HepG2 (cell line): ENCODE data around the gene CTNNA3. TPM values are rescaled to one million over a fixed set of nuclear protein-coding genes. Genes with fewer than 3 reads are reported as not detected.

Experiments
- ATAC-seq: fragments of 200-7000 bp; cut with Tn5 transposase; 3 replicates; pipeline ENCODE4 v1.9.1; 2020; ENCODE audit warnings: mild to moderate bottlenecking, moderate library complexity
- BruUV-seq: library from RNA; stranded (reverse); fragments of 400-500 nt; replicated peaks from 2 replicates; lab custom pipeline; 2021; lab: Mats Ljungman, UMichigan
- CTCF ChIA-PET: fragments of 300-600 bp; formaldehyde crosslinking; extraction: SDS; loops from one replicate; lab custom pipeline; 2021; ENCODE audit warnings: low total read pairs, inconsistent platforms, low intra/inter-chr PET ratio; lab: Yijun Ruan, JAX
- POLR2A ChIA-PET: fragments of 350-600 bp; sonication (Branson Sonifier 250); formaldehyde crosslinking; loops from one replicate; lab custom pipeline; 2020; ENCODE audit warnings: antibody characterized with exemption, inconsistent platforms; lab: Yijun Ruan, JAX
- DNase-seq: peaks from one replicate; pipeline ENCODE4 v3.0.0-alpha.2; 2015; ENCODE audit warnings: low spot score
- FAIRE-seq: peaks from 3 replicates; lab custom pipeline; 2011; peaks lifted over from hg19 to GRCh38; lab: Jason Lieb, UNC
- H2AFZ ChIP-seq: one replicate; pipeline ENCODE4 v1.6.1; 2011; ENCODE audit warnings: low read length, inconsistent platforms
- H3K27ac ChIP-seq: fragments of 300-600 bp; 3 replicates; pipeline ENCODE4 v1.8.0; 2011; ENCODE audit warnings: mixed run types, mild to moderate bottlenecking, mixed read lengths, low read length, inconsistent platforms; ENCODE audit not compliant: insufficient read depth; ENCODE audit errors: extremely low read length
- H3K27me3 ChIP-seq, 2 experiments: fragments of 200-600 bp in 1 of 2; 2 replicates in 1 of 2; 3 replicates in 1 of 2; pipeline versions ENCODE4 v1.6.0 to v1.8.0; 2011; ENCODE audit warnings: low read length in 2 of 2, mild to moderate bottlenecking in 2 of 2, moderate library complexity in 2 of 2, inconsistent platforms in 1 of 2; ENCODE audit not compliant: insufficient read depth in 2 of 2, control insufficient read depth in 1 of 2
- H3K36me3 ChIP-seq, 2 experiments: fragments of 200-600 bp in 1 of 2; replicated peaks in 1 of 2; 2 replicates in 1 of 2; 3 replicates in 1 of 2; pipeline versions ENCODE4 v1.5.1 to v1.8.0; 2011; ENCODE audit warnings: low read length in 2 of 2, inconsistent platforms in 1 of 2; ENCODE audit not compliant: insufficient read depth in 2 of 2, control insufficient read depth in 1 of 2
- H3K4me1 ChIP-seq: 2 replicates; pipeline ENCODE4 v1.5.1; 2012; ENCODE audit warnings: low read length, inconsistent platforms; ENCODE audit not compliant: insufficient read depth
- H3K4me2 ChIP-seq: 2 replicates; pipeline ENCODE4 v1.6.0; 2011; ENCODE audit warnings: low read depth, low read length, inconsistent platforms
- H3K4me3 ChIP-seq, 3 experiments: fragments of 200-600 bp in 1 of 3; sonication (generic), shearing (Covaris generic) in 1 of 3; replicated peaks in 1 of 3; 2 replicates each; pipeline ENCODE4 v1.5.1; 2011 to 2016; ENCODE audit warnings: low read length in 3 of 3, inconsistent platforms in 2 of 3, low read depth in 2 of 3, mild to moderate bottlenecking in 2 of 3, control low read depth in 1 of 3, mixed read lengths in 1 of 3; ENCODE audit not compliant: insufficient read depth in 1 of 3
- H3K79me2 ChIP-seq: one replicate; pipeline ENCODE4 v1.6.1; 2011; ENCODE audit warnings: low read length, inconsistent platforms; ENCODE audit not compliant: insufficient read depth
- H3K9ac ChIP-seq: 2 replicates; pipeline ENCODE4 v1.6.0; 2011; ENCODE audit warnings: mild to moderate bottlenecking, low read depth, low read length, inconsistent platforms; ENCODE audit not compliant: insufficient read depth
- H3K9me3 ChIP-seq: 2 replicates; pipeline ENCODE4 v1.5.1; 2012; ENCODE audit warnings: mild to moderate bottlenecking, low read length
- H4K20me1 ChIP-seq: 2 replicates; pipeline ENCODE4 v1.6.0; 2011; ENCODE audit warnings: inconsistent platforms, mild to moderate bottlenecking, low read length, moderate library complexity; ENCODE audit not compliant: insufficient read depth
- AKAP8 ChIP-seq: sonication (generic); formaldehyde crosslinking; IDR thresholded peaks from 2 replicates; pipeline ENCODE4 v1.5.1; 2020; ENCODE audit warnings: mild to moderate bottlenecking, missing genetic modification reagents
- BRF2 ChIP-seq: sonication (generic); formaldehyde crosslinking; IDR thresholded peaks from 2 replicates; pipeline ENCODE4 v1.8.1; 2022; ENCODE audit warnings: mild to moderate bottlenecking, missing genetic modification reagents
- MEIS1 ChIP-seq: sonication (generic); formaldehyde crosslinking; IDR thresholded peaks from 2 replicates; pipeline ENCODE4 v1.9.0; 2021; ENCODE audit warnings: mild to moderate bottlenecking, missing genetic modification reagents, moderate library complexity, borderline replicate concordance
- RNF219 ChIP-seq: sonication (generic); formaldehyde crosslinking; IDR thresholded peaks from 2 replicates; pipeline ENCODE4 v1.5.0; 2020; ENCODE audit warnings: mild to moderate bottlenecking, missing genetic modification reagents
- SIN3B ChIP-seq: fragments of 150-350 bp; IDR thresholded peaks from 2 replicates; pipeline ENCODE4 v1.6.1; 2014; ENCODE audit warnings: low read length
- SMAD1 ChIP-seq: sonication (generic); formaldehyde crosslinking; IDR thresholded peaks from 2 replicates; pipeline ENCODE4 v1.4.0; 2020; ENCODE audit warnings: missing genetic modification reagents, low read depth, mild to moderate bottlenecking, borderline replicate concordance
- SRSF1 ChIP-seq: fragments of 200-400 bp; formaldehyde crosslinking; optimal IDR thresholded peaks from 2 replicates; pipeline ENCODE3; 2017; ENCODE audit warnings: mild to moderate bottlenecking, low read depth, low read length, moderate library complexity
- ZNF282 ChIP-seq: fragments of 450-650 bp; IDR thresholded peaks from 2 replicates; pipeline ENCODE4 v1.6.1; 2018; ENCODE audit not compliant: partially characterized antibody
- WGBS: methylation state at CpG from one replicate; pipeline ENCODE4 v1.1.6; 2017; ENCODE audit warnings: low lambda C conversion rate; 5-methylcytosine and 5-hydroxymethylcytosine counted together
- in situ Hi-C: cut with HindIII; loops from 2 replicates; pipeline ENCODE4 v1.10.0; 2017; ENCODE audit warnings: low pct_unique_long_range_greater_than_20kb; ENCODE audit not compliant: extremely low pct_ligation_motif_present
- intact Hi-C: fragments of 100-400 bp; cut with micrococcal nuclease; formaldehyde crosslinking; loops from one replicate; pipeline ENCODE4 v1.10.0; 2022; ENCODE audit not compliant: unreplicated experiment
- polyA plus RNA-seq, 8 experiments: library from polyadenylated mRNA; depleted of rRNA in 3 of 8; stranded (reverse) in 7 of 8; unstranded in 1 of 8; fragments of >200 nt; fragmentation: Illumina TruSeq in 4 of 8; extraction: Trizol in 4 of 8; gene quantifications; 2 replicates each; pipeline versions ENCODE4 v1.2.1 to v1.2.3, GENCODE V29; 2011 to 2016; ENCODE audit warnings: low read depth in 4 of 8, missing spikeins in 1 of 8, mixed read lengths in 1 of 8; ENCODE audit not compliant: insufficient read depth in 1 of 8
- total RNA-seq, 5 experiments: library from RNA; depleted of rRNA; stranded (reverse); fragments of >200 nt; fragmentation: Illumina TruSeq; extraction: Trizol; gene quantifications; 2 replicates each; pipeline ENCODE4 v1.2.3, GENCODE V29; 2016; ENCODE audit warnings: low read depth in 1 of 5
- TF ChIP-seq, protein P1 (sequence below), 2 experiments: sonication (generic) in 1 of 2; formaldehyde crosslinking in 1 of 2; IDR thresholded peaks; 2 replicates each; pipeline versions ENCODE4 v1.4.0 to v1.6.1; 2016 to 2020; ENCODE audit warnings: borderline replicate concordance in 1 of 2, low read depth in 1 of 2, mild to moderate bottlenecking in 1 of 2, missing genetic modification reagents in 1 of 2

The CTNNA3 gene
- total and polyA plus RNA-seq, 2 of the 13 experiments (the other 11 are each of a cell fraction or from before 2014, with no cell fraction given) = not detected

- TF ChIP-seq, protein P1, sequence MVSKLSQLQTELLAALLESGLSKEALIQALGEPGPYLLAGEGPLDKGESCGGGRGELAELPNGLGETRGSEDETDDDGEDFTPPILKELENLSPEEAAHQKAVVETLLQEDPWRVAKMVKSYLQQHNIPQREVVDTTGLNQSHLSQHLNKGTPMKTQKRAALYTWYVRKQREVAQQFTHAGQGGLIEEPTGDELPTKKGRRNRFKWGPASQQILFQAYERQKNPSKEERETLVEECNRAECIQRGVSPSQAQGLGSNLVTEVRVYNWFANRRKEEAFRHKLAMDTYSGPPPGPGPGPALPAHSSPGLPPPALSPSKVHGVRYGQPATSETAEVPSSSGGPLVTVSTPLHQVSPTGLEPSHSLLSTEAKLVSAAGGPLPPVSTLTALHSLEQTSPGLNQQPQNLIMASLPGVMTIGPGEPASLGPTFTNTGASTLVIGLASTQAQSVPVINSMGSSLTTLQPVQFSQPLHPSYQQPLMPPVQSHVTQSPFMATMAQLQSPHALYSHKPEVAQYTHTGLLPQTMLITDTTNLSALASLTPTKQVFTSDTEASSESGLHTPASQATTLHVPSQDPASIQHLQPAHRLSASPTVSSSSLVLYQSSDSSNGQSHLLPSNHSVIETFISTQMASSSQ (IDR thresholded peaks at IDR 0.05; ENCODE audit: low read depth) = no peak
- TF ChIP-seq, protein P1 (CRISPR knock-in tag; IDR thresholded peaks at IDR 0.05; ENCODE audit: borderline replicate concordance) = no peak
- no peak for TF ChIP-seq MEIS1 (CRISPR knock-in tag)
- TF ChIP-seq, all 625 proteins: peak for 0
Measured at GRCh38 chr10:66943590-66943989, 752.4 kb downstream of the CTNNA3 start (continued).

- in situ Hi-C loops = no loop called here
- BruUV-seq = no TSS peak
- H3K27me3 ChIP-seq = no peaks in the 10 kb centered on the region
Measured at GRCh38 chr10:66942407-66942806, 753.6 kb downstream of the CTNNA3 start.

More at GRCh38 chr10:66942407-66942806, 753.6 kb downstream of the CTNNA3 start:
- TF ChIP-seq AKAP8 (CRISPR knock-in tag) = no peak
- no peak for TF ChIP-seq SIN3B
- TF ChIP-seq RNF219 (CRISPR knock-in tag) = no peak
- no peak for TF ChIP-seq SRSF1
- no peak for TF ChIP-seq ZNF282
- no peak for TF ChIP-seq SMAD1 (CRISPR knock-in tag)
- no peak for TF ChIP-seq BRF2 (CRISPR knock-in tag)
- Histone ChIP-seq H3K9me3 (no peaks in the 10 kb centered on the region), H2AFZ (no peak overlapping the region), H3K27ac (no peak overlapping the region), H3K4me1 (no peaks in the 10 kb centered on the region), H3K79me2 (no peaks in the 10 kb centered on the region), H3K4me3 (no peak overlapping the region), H3K4me2 (no peak overlapping the region), H3K9ac (no peak overlapping the region), H4K20me1 (no peaks in the 10 kb centered on the region), H3K36me3 (no peaks in the 10 kb centered on the region)
- intact Hi-C loops = no loop called here
- no peak for DNase-seq
- POLR2A ChIA-PET = no interaction called here
- CTCF ChIA-PET = no interaction called here
- 0% methylated on average over 1 of the region's 1 CpG for WGBS
- FAIRE-seq = no peak
- ATAC-seq = no peak
